Stimulated activated CD4-positive, alpha-beta T cell treated with anti-CD3 and anti-CD28 coated beads, Interleukin-12 subunit alpha, Interleukin-12 subunit beta, amount 100 ng/mL, for 4 hours (primary cell): ENCODE results near the gene DISC1.
"Not testable (repeated sequence)": the region's sequence is repeated elsewhere in the genome, so short reads cannot be mapped to it uniquely, and the experiment has no call there.

Source experiments
- DNase-seq: peaks from one replicate; pipeline ENCODE4 v3.0.0-alpha.2; 2020

The DISC1 gene

DNA sequence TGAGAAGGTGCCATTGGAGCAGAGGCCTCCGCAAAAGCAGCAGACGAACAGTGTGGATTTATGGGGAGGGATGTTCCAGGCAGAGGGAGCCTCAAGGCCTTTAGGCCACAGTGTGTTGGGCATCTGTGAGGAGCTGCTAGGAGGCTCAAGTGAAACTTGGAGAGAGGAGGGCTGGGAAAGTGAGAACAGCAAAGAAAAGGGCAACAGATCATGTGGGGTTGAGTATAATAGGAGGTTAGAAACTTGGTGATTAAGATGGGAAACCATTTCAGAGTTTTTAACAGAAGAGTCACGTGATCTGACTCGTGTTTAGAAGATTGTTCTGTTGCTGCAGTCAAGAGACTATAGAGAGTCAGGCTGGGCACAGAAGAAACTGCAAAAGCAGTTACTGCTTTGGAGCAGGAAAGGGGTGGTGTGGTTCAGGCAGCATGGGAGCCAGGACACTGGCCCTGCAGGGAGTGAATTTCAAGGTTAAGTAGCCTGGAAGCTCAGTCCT lies 277.0 kb downstream of the DISC1 start:
- no peak for DNase-seq

- not testable (repeated sequence) for DNase-seq
Observed at GRCh38 chr1:231907310-231907709, 280.7 kb downstream of the DISC1 start.

DNA sequence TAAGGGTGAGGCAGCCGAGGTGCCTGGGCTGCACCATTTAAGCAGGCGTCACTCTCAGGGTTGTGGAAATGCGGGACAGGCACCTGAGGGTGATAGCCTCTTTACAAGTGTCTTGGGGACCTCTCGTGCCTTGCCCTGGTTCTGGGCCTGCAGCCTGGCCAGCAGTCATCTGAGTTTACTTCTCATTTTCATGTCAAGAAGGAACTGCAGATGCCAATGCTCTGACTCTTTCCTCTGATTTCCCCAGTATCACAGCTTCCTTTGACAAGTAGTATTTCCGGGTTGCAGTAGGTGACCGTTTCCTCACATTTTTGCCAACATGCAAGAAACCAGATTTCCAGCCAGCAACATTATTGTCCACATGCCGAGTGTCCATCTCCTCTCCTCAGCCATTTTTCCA lies 286.9 kb downstream of the DISC1 start:
- DNase-seq: no peak

- DNase-seq: peak; percentile 13
Observed at GRCh38 chr1:231918239-231919015, 291.8 kb downstream of the DISC1 start.

- DNase-seq: no peak
Observed at GRCh38 chr1:231919239-231919885, 292.8 kb downstream of the DISC1 start.

- DNase-seq: no peak
Observed at GRCh38 chr1:231919886-231920285, 293.3 kb downstream of the DISC1 start.

DNA sequence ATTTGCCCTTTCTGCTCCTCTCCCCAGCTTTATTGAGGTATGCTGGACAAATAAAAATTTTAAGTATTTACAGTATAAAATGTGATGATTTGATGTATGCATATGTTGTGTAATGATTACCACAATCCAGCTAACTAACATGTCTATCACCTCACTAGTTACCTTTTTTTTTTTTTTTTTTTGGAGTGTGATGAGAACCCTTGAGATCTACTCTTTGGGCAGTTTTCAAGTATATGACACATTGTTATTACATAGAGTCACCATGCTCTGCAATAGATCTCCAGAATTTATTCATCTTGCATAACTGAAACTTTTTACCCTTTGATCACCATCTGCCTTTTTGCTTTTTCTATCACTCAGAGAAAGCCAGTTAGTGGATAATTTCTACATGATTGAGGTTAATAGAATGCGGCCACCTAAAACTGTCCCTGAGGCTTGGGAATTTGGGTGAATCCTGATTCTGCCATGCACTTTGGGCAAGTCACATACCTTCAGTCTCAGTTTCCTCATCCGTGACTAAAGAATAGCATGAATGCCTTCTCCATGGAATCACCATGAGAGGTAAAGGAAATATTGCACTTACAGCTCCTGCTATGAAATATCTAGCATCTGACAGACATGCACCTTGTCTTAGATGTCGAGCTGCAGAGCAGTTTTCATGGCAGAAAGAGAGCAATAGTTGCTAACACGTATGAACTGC lies 295.2 kb downstream of the DISC1 start:
- DNase-seq: no peak

DNA sequence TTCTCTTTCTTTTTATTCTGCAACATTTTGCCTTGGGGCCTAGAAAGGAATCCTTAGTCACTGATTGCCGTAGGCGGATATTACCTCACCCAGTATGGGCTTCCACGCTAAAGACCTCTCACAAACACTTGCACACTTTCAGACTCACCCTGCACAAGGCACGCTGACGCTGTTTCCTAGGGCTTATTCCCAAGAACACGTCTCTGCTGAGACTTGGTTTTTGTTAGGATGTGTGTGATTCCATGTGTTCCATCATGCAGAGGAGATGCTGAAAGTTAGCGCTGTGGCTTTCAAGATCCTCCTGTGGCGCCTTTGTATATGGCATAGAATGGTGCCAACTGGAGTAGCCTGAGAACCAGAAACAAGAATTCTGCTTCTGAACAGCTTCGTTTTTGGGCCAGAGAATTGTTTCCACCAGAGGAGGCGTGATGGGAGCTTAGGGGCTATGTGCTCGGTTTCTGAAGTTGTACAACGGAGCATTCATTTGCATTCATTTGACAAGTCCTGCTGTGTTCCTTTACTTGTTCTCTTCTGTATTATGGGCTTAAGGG lies 297.0 kb downstream of the DISC1 start:
- no peak for DNase-seq

GRCh38 chr1:231924180-231924579 lies 297.6 kb downstream of the DISC1 start:
- no peak for DNase-seq

GRCh38 chr1:231925864-231926263 lies 299.3 kb downstream of the DISC1 start:
- no peak for DNase-seq

- no peak for DNase-seq
Observed at GRCh38 chr1:231926340-231926739, 299.8 kb downstream of the DISC1 start.

DNA sequence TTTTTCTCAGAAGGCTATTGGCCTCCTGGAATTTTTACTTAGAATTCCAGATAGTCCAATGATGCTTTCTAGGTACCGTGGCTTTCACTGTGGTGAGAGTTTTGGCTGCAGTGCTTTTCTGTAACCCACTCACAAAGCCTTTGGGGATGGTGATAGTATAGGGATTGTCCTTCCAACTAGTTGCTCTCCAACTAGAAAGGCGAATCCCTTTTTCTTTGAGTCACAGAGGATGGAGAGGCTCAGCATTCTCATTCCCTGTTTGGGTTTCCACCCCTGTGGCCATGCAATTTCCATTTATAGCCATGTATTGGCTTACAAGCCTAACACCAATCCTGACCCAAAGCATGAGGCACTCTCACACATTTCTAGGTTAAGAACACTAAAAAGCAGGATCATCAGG lies 300.3 kb downstream of the DISC1 start:
- no peak for DNase-seq

DNA sequence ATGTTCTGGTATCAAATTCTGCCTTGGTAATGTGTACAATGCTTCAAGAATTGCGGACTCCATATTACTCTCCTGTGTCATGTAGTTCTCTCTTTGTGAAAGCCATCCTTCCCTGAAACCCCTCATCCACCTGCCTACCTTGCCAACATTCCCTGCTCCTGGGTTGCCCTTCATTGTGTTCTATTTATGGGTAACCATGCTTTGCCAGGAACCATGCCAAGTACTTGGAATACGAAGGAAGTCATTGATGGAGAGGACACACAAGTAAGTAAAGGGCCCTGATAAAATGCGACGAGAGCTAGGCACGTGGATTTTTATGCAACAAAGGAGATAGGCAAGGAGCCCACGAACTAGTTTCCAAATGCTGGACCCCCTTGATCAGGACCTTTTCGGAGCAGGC lies 300.8 kb downstream of the DISC1 start:
- DNase-seq: no peak

- no peak for DNase-seq
Observed at GRCh38 chr1:231929311-231929710, 302.7 kb downstream of the DISC1 start.

DNA sequence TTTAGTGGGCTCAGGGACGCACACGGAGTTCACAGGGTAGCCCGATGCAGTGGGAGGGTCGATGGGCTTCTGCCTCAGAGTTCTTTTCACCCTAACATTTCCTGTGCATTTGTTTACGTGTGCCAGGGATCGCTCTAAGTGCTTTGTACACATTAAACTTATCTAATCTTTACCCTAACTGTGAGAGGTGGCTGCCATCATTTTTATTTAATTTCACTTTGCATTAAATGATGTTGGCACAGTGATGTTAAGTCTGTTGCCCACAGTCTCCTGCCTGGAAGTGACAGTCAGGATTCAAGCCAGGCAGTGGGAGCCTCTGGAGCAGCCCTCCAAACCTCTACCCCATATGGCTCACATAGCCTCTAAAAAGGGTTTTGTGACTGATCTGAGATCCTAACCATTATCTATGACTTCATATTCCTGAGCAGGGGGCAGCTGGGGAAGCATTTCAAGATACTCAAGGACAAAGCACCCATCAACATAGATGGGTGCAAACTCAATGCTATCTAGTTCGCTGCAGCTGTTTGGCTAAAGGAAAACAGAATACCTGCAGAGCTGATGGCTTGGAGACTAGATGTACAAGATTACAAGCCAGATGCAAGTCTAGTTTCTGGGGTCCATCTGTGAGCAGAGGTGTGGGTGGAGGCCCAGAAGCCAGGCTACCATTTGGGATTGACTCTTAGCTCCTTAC lies 303.8 kb downstream of the DISC1 start:
- DNase-seq: no peak

DNA sequence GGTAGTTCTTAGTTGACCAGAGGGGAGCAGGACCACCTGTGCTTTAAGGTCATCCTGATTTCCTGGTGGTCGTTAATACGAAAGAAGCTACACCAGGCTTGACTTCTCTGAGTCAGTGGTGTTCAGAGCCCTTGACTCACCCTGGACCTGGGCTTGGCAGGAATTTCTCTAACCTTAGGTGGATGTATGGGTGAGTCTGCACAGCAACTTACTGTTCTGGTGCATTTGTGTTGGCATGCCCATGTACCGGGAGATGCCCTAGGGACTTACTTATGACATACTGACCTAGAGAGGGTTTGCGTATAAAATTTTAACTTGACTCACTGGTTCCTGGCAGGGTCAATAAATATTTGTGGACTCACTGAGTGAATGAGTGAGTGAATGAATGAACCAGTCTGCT lies 304.6 kb downstream of the DISC1 start:
- no peak for DNase-seq

DNA sequence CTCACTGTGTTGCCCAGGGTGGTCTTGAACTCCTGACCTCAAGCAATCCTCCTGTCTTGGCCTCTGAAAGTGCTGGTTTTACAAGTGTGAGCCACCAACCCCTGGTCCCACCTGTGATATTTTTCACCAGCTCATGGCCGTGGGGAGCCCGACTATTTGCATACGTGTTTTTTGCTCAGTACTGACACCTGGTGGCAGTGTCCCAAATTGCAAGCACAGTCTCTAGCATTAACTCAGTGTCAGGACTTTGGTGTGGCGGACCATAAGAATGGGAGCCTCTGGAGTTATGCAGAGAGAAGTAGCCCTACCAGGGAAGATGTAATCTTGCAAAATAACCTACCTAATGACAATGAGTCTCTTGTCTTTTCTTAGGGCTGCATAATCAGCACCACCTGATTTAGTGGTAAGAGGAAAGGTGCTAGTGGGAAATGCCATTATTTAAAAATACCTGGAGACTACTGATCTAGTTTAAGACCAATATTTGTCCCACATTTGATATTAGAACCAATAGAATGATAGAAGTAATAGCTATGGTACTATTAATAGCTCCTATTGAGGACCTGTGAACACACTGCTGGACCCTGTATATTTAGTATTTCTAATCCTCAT lies 305.4 kb downstream of the DISC1 start:
- DNase-seq: peak; percentile 30

DNA sequence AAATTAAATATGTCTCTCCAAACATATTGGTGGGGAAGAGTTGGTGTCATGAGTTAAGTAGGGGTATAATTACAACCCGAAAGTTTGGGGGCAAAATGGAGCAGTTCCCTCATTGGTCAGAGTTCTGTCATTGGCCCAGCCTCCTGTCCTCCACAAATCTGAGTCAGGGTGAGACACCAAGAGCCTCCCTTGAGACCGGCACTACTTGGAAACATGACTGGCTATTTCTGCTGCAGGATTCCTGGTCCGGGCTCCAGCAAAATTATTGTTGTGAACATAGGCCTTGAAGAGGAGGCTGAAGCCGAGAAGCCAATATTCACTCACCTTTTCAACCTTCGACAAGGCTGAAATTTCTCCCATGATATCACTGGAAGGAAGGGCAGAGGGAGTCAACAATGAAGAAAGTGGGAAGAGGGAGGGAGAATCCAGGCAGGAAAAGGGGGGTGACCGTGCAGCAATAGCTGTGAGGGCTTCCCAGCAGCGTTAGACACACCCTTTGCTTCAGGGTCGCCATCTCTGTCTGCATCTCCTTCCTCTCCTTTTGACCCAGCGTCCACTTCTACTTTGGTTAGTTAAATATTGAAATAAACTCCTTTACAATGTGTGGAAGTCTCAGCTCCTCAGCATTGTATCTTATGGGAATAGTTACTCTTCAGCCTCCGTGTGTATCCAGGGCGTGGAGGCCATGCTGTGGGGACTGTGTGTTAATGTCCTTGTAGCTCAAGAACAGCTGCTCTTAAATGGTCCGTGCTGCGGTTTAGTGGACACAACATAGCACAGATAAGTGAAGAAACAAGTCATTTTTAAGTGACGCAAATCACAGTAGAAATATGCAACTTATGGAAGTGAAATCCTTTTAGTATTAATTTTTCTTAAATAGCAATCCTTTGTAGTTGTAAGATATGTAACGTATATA lies 307.4 kb downstream of the DISC1 start:
- DNase-seq: no peak

DNA sequence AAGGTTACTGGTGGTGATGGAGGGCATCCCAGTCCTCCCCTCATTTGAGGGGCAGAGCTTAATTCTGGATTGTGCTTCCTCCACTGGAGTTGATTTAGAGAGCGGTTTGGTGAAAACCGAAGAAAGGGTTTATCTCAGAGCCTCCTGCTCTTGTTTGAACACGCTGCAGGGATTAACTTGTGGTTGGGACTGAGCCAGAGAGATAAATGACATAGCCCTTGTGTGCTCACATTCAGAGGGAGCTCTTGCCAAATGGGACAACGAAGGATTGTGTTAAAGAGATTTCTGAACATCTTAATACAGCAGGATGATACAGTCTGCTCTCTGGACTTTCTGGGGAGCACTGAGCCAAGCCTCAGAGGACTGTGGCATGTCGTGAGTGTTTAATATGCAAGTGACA lies 308.2 kb downstream of the DISC1 start:
- no peak for DNase-seq

GRCh38 chr1:231935856-231936255 lies 309.3 kb downstream of the DISC1 start:
- DNase-seq: no peak
